Stimulated activated CD4-positive, alpha-beta T cell treated with anti-CD3 and anti-CD28 coated beads, Interleukin-12 subunit alpha, Interleukin-12 subunit beta, amount 100 ng/mL, for 48 hours (primary cell): ENCODE data around the gene PCCA.
"Not testable (repeated sequence)": the region's sequence is repeated elsewhere in the genome, so short reads cannot be mapped to it uniquely, and the experiment has no call there.

Source experiments
- DNase-seq, 3 donors: peaks; one replicate each; pipeline ENCODE4 v3.0.0-alpha.2; 2020; ENCODE audit warnings: low read depth in 2 of 3, low spot score in 1 of 3

The PCCA gene

DNA sequence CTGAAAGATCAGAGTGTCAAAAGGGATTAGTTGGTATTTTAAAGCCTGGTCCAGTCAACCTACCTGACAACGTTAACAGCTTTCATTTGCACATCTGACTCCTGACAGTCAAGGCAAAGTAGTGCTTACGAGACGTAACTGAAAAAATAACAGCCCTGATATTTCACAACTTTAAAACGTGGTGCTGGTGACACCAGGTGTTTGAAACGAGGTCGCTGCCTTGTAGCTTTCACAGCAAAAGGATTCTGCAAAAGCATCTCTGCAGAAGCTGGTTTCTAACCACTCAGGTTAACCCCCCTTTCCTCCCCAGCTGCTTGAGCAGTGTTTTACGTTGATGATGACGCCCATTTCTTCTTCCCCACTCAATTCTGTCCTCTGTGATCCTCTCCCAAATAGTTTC, 476.4 kb downstream of the PCCA start:
- no peak for DNase-seq

DNA sequence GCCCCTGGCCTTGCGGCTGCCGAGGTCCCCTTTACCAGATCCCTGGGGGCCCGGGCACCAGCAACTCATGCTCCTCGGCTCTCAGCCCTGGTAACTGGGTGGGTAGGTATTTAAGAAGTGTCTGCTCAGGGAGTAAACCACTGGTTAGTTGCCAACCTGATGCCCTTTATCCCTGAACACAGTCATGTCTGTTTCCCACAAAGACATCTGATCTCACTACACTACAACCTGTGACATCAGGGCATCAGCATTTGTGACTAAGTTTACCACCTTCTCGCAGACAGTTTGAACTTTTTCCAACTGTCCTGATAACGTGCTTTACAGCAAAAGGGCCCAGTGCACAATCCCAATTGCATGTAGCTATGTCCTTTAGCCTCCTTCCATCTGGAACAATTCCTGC, 477.6 kb downstream of the PCCA start:
- DNase-seq, result no peak

DNA sequence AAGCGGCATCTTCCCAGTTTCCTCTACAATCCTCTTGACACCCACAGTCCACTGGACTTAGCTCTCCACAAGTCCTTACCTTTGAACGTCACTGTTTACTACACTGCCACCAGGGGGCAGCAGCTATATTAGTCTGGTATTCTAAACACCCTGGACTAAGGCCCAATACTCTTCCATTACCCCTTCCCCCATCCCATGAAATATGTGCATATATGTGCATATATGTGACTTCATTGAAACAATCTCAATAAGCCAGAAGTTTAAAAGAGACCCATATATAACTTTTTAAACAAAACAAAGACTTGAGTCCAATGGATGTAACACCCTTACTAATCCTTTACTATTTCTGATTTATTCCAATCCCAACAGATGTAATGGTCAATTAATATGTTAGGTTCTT, 484.2 kb downstream of the PCCA start:
- peak; percentile 38 to 69 (median 68) for DNase-seq

DNA sequence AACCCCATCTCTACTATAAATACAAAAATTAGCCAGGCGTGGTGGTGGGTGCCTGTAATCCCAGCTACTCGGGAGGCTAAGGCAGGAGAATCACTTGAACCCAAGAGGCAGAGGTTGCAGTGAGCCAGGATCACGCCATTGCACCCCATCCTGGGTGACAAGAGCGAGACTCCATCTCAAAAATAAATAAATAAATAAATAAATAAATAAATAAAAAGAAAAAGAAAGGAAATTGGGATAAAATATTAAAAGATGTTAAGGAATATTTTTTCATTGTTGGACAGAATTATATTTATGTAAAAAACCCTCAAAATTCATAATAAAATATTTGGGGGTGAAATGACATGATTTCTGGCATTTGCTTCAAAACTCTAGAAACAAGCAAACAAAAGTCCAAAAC, 488.3 kb downstream of the PCCA start:
- DNase-seq, result not testable (repeated sequence)
